Measurements from ENCODE around the gene OSM. TPM values are rescaled to one million over a fixed set of nuclear protein-coding genes. Genes with fewer than 3 reads are reported as not detected.

Gene OSM
- polyA plus RNA-seq, 2 of the 4 experiments (the other 2 are of a cell fraction), result not detected

DNA sequence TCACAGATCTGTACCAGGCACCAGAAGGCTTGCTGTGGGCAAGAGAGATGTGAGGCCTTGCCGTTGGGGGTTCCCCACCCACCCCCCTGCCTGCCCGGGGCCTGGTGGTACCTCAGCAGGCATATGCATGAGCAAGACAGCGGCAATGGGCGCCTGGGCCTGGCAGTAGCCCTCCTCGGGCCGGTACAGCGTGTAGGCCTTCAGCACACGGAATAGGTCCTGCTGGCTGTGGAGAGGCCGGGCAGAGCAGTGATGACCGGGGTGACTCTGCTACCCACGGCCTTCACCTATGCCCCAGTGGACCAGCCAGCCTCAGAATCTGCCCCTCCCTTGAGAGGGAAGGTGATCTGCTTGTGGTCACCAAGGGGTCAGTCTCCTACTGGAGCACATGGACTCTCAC is 28.2 kb upstream of the OSM start:
- POLR2A ChIA-PET, result interaction anchor here (0.8 kb wide), 1 partner anchor 25 kb away, joined by 3 read pairs; no protein-coding TSS in a partner anchor
- Histone ChIP-seq H3K4me1 (peaks cover 14% of the 10 kb centered on the region; the same call in 2 of the 3 replicates), H3K9me3 (no peaks in the 10 kb centered on the region), H3K4me3 (no peak overlapping the region), H3K27ac (no peak overlapping the region), H3K4me2 (no peak overlapping the region)
- no peak for DNase-seq (ENCODE audit: low read depth in 1 of 2, low spot score in 1 of 2)
- FAIRE-seq, result no peak
- no peak for ATAC-seq
- no peak for TF ChIP-seq CHD2 (IDR thresholded peaks at IDR 0.05; ENCODE audit: low read length, partially characterized antibody)
- CTCF ChIA-PET, result interaction anchor here (1.3 to 1.4 kb wide), 2 partner anchors 15 to 187 kb away, joined by 3 to 4 read pairs; no protein-coding TSS in a partner anchor
- WGBS (ENCODE audit: missing lambda C conversion rate), result 77% methylated on average over 5 of the region's 11 CpGs

DNA sequence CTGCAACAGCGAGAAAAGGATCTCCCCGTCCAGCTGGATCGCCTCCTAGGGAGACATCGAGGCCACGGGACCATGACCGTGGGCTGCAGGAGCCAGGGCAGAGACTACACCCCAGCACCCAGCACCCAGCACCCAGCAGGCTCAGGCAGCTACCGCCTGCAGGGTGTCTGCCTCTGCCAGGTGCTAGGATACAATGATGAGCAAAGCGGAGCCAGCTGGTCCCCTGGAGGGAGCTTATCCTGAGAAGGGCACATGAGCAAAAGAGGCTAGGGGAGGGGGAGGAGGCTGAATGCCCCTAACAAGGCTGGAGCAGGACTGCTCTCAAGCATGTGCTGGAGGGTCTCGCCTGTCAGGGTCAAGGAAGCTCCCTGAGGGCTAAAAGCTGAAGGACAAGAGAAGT is 27.4 kb upstream of the OSM start:
- ATAC-seq (no peak), FAIRE-seq (no peak), DNase-seq (ENCODE audit: low read depth in 1 of 2, low spot score in 1 of 2) (no peak)
- Histone ChIP-seq H3K9me3 (no peaks in the 10 kb centered on the region), H3K4me2 (no peak overlapping the region), H3K4me1 (peaks cover 15% of the 10 kb centered on the region; the same call in 2 of the 3 replicates), H3K27ac (no peak overlapping the region), H3K4me3 (no peak overlapping the region)
- TF ChIP-seq, protein P1, sequence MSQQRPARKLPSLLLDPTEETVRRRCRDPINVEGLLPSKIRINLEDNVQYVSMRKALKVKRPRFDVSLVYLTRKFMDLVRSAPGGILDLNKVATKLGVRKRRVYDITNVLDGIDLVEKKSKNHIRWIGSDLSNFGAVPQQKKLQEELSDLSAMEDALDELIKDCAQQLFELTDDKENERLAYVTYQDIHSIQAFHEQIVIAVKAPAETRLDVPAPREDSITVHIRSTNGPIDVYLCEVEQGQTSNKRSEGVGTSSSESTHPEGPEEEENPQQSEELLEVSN (IDR thresholded peaks at IDR 0.05; ENCODE audit: borderline replicate concordance, low read depth), result no peak
- TF ChIP-seq RARB (CRISPR knock-in tag; IDR thresholded peaks at IDR 0.05) (no peak), RAD21 (conservative IDR thresholded peaks at IDR 0.05 in 1 of 2, IDR thresholded peaks at IDR 0.05 in 1 of 2) (no peak), ZC3H11A (IDR thresholded peaks at IDR 0.05) (no peak), GATA3 (IDR thresholded peaks at IDR 0.05; ENCODE audit: borderline replicate concordance) (no peak), SREBF2 (IDR thresholded peaks at IDR 0.05) (no peak), PHF8 (IDR thresholded peaks at IDR 0.05; ENCODE audit: borderline replicate concordance, low read depth) (no peak), KDM5A (IDR thresholded peaks at IDR 0.05) (no peak), CBX2 (IDR thresholded peaks at IDR 0.05; ENCODE audit: borderline replicate concordance, low read depth) (no peak), ZNF302 (CRISPR knock-in tag; IDR thresholded peaks at IDR 0.05) (no peak), HDAC2 (IDR thresholded peaks at IDR 0.05) (no peak), SMC3 (IDR thresholded peaks at IDR 0.05) (no peak), BHLHE40 (IDR thresholded peaks at IDR 0.05; ENCODE audit: low read depth, low read length) (no peak), CHD4 (IDR thresholded peaks at IDR 0.05; ENCODE audit: borderline replicate concordance) (no peak), NR3C1 (IDR thresholded peaks at IDR 0.05) (no peak)
- TF ChIP-seq, protein P2, sequence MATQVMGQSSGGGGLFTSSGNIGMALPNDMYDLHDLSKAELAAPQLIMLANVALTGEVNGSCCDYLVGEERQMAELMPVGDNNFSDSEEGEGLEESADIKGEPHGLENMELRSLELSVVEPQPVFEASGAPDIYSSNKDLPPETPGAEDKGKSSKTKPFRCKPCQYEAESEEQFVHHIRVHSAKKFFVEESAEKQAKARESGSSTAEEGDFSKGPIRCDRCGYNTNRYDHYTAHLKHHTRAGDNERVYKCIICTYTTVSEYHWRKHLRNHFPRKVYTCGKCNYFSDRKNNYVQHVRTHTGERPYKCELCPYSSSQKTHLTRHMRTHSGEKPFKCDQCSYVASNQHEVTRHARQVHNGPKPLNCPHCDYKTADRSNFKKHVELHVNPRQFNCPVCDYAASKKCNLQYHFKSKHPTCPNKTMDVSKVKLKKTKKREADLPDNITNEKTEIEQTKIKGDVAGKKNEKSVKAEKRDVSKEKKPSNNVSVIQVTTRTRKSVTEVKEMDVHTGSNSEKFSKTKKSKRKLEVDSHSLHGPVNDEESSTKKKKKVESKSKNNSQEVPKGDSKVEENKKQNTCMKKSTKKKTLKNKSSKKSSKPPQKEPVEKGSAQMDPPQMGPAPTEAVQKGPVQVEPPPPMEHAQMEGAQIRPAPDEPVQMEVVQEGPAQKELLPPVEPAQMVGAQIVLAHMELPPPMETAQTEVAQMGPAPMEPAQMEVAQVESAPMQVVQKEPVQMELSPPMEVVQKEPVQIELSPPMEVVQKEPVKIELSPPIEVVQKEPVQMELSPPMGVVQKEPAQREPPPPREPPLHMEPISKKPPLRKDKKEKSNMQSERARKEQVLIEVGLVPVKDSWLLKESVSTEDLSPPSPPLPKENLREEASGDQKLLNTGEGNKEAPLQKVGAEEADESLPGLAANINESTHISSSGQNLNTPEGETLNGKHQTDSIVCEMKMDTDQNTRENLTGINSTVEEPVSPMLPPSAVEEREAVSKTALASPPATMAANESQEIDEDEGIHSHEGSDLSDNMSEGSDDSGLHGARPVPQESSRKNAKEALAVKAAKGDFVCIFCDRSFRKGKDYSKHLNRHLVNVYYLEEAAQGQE (IDR thresholded peaks at IDR 0.05), result no peak
- TF ChIP-seq, protein P3, sequence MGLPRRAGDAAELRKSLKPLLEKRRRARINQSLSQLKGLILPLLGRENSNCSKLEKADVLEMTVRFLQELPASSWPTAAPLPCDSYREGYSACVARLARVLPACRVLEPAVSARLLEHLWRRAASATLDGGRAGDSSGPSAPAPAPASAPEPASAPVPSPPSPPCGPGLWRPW (IDR thresholded peaks at IDR 0.05), result no peak
- TF ChIP-seq, protein P4, sequence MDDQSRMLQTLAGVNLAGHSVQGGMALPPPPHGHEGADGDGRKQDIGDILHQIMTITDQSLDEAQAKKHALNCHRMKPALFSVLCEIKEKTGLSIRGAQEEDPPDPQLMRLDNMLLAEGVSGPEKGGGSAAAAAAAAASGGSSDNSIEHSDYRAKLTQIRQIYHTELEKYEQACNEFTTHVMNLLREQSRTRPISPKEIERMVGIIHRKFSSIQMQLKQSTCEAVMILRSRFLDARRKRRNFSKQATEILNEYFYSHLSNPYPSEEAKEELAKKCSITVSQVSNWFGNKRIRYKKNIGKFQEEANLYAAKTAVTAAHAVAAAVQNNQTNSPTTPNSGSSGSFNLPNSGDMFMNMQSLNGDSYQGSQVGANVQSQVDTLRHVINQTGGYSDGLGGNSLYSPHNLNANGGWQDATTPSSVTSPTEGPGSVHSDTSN (IDR thresholded peaks at IDR 0.05), result no peak
- TF ChIP-seq, protein P5, sequence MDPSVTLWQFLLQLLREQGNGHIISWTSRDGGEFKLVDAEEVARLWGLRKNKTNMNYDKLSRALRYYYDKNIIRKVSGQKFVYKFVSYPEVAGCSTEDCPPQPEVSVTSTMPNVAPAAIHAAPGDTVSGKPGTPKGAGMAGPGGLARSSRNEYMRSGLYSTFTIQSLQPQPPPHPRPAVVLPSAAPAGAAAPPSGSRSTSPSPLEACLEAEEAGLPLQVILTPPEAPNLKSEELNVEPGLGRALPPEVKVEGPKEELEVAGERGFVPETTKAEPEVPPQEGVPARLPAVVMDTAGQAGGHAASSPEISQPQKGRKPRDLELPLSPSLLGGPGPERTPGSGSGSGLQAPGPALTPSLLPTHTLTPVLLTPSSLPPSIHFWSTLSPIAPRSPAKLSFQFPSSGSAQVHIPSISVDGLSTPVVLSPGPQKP (IDR thresholded peaks at IDR 0.05; ENCODE audit: low read depth, low read length), result no peak
- TF ChIP-seq, protein P6, sequence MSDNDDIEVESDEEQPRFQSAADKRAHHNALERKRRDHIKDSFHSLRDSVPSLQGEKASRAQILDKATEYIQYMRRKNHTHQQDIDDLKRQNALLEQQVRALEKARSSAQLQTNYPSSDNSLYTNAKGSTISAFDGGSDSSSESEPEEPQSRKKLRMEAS (IDR thresholded peaks at IDR 0.05), result no peak
- ChIA-PET CTCF (interaction anchor here (1.8 kb wide), 1 partner anchor 94 kb away, joined by 6 read pairs; the partner anchor contains the start of gene RNF215), POLR2A (no interaction called here)
- WGBS (ENCODE audit: missing lambda C conversion rate), result 91% methylated on average over 7 of the region's 9 CpGs

Measured in A549 (cell line).